Measurements from ENCODE around the gene UMODL1.

Gene UMODL1

GRCh38 chr21:42163511-42163863, 92.4 kb downstream of the UMODL1 start:
- no peak for TF ChIP-seq ZFX (IDR thresholded peaks at IDR 0.05)
- no peak for TF ChIP-seq CTCF (conservative IDR thresholded peaks at IDR 0.05)
- no peak overlapping the region for H3K27ac ChIP-seq

- no peak; the same call in 1 of the 2 replicates for TF ChIP-seq CTCF (conservative IDR thresholded peaks at IDR 0.05)
- TF ChIP-seq ZFX (IDR thresholded peaks at IDR 0.05): no peak
- no peak overlapping the region for H3K27ac ChIP-seq
These were observed 93.1 kb downstream of the UMODL1 start for GRCh38 chr21:42164064-42164789.

- no peak for TF ChIP-seq ZFX (IDR thresholded peaks at IDR 0.05)
- TF ChIP-seq CTCF (conservative IDR thresholded peaks at IDR 0.05): no peak
- no peak overlapping the region for H3K27ac ChIP-seq
These were observed 93.7 kb downstream of the UMODL1 start for GRCh38 chr21:42164818-42165217.

- no peak overlapping the region for H3K27ac ChIP-seq
- no peak for TF ChIP-seq ZFX (IDR thresholded peaks at IDR 0.05)
- no peak for TF ChIP-seq CTCF (conservative IDR thresholded peaks at IDR 0.05)
These were observed 94.8 kb downstream of the UMODL1 start for GRCh38 chr21:42165901-42166300.

- no peak overlapping the region for H3K27ac ChIP-seq
- no peak for TF ChIP-seq ZFX (IDR thresholded peaks at IDR 0.05)
- TF ChIP-seq CTCF (conservative IDR thresholded peaks at IDR 0.05): no peak
These were observed 98.6 kb downstream of the UMODL1 start for GRCh38 chr21:42169758-42170157.

- TF ChIP-seq CTCF (conservative IDR thresholded peaks at IDR 0.05) (no peak), ZFX (IDR thresholded peaks at IDR 0.05) (no peak)
- H3K27ac ChIP-seq: peak overlapping the region; percentile 26; the same call in 1 of the 2 replicates
These were observed 100.3 kb downstream of the UMODL1 start for GRCh38 chr21:42171091-42172053.
